GM23338 (cell line): ENCODE results near the gene NRDE2. TPM values are rescaled to one million over a fixed set of nuclear protein-coding genes. Genes with fewer than 3 reads are reported as not detected.

Experiments used
- ATAC-seq: fragments of 200-7000 bp; cut with Tn5 transposase; 3 replicates; pipeline ENCODE4 v1.9.1; 2020
- DNase-seq: peaks from one replicate; pipeline ENCODE4 v3.0.0-alpha.2; 2015; ENCODE audit warnings: low spot score
- H2AFZ ChIP-seq: fragments of 200-600 bp; sonication (generic); 2 replicates; pipeline ENCODE4 v1.8.0; 2016; ENCODE audit warnings: antibody characterized with exemption, mild to moderate bottlenecking, moderate library complexity
- H3F3A ChIP-seq: fragments of 200-600 bp; sonication (generic); replicated peaks from 2 replicates; pipeline ENCODE4 v1.8.0; 2017; ENCODE audit warnings: antibody characterized with exemption, mixed run types, low read depth
- H3K27ac ChIP-seq: fragments of 200-600 bp; sonication (generic); 2 replicates; pipeline ENCODE4 v1.6.1; 2016; ENCODE audit warnings: low read depth
- H3K27me3 ChIP-seq: fragments of 200-600 bp; sonication (generic); 2 replicates; pipeline ENCODE4 v1.8.0; 2016; ENCODE audit warnings: mild to moderate bottlenecking, mixed run types, moderate library complexity; ENCODE audit not compliant: insufficient read depth
- H3K36me3 ChIP-seq: fragments of 200-600 bp; sonication (generic); 2 replicates; pipeline ENCODE4 v1.8.0; 2016; ENCODE audit warnings: mild to moderate bottlenecking; ENCODE audit not compliant: insufficient read depth
- H3K4me1 ChIP-seq: fragments of 200-600 bp; sonication (generic); 2 replicates; pipeline ENCODE4 v1.8.0; 2016; ENCODE audit warnings: mild to moderate bottlenecking, moderate library complexity; ENCODE audit not compliant: insufficient read depth
- H3K4me2 ChIP-seq: fragments of 200-600 bp; sonication (generic); 2 replicates; pipeline ENCODE4 v1.7.1; 2017; ENCODE audit warnings: mixed run types
- H3K4me3 ChIP-seq: fragments of 200-600 bp; sonication (generic); 2 replicates; pipeline ENCODE4 v1.6.1; 2016; ENCODE audit warnings: mixed run types
- H3K79me2 ChIP-seq: fragments of 200-600 bp; sonication (generic); replicated peaks from 2 replicates; pipeline ENCODE4 v1.8.0; 2017; ENCODE audit warnings: mild to moderate bottlenecking; ENCODE audit not compliant: insufficient read depth
- H3K9me2 ChIP-seq: fragments of 200-600 bp; sonication (generic); 2 replicates; pipeline ENCODE4 v1.8.0; 2017; ENCODE audit not compliant: insufficient read depth
- H4K20me1 ChIP-seq: fragments of 200-600 bp; sonication (generic); replicated peaks from 2 replicates; pipeline ENCODE4 v1.8.0; 2017; ENCODE audit warnings: mild to moderate bottlenecking; ENCODE audit not compliant: insufficient read depth
- H3K27ac Mint-ChIP-seq: 2 replicates; pipeline ENCODE4 v1.8.0; 2020; ENCODE audit warnings: inconsistent platforms, mild to moderate bottlenecking, moderate library complexity, mixed read lengths
- H3K27me3 Mint-ChIP-seq: 3 replicates; pipeline ENCODE4 v1.8.0; 2022; ENCODE audit warnings: low read depth, mild to moderate bottlenecking, moderate library complexity, mixed read lengths, inconsistent platforms; ENCODE audit not compliant: insufficient read depth, poor library complexity
- H3K36me3 Mint-ChIP-seq: 3 replicates; pipeline ENCODE4 v1.8.0; 2021; ENCODE audit warnings: low read depth, mild to moderate bottlenecking, inconsistent platforms, moderate library complexity, mixed read lengths
- H3K4me1 Mint-ChIP-seq: 3 replicates; pipeline ENCODE4 v1.8.0; 2020; ENCODE audit warnings: mild to moderate bottlenecking, inconsistent platforms, mixed read lengths
- H3K4me3 Mint-ChIP-seq: 3 replicates; pipeline ENCODE4 v1.8.0; 2021; ENCODE audit warnings: moderate library complexity, mild to moderate bottlenecking, inconsistent platforms, mixed read lengths
- H3K9me3 Mint-ChIP-seq: 3 replicates; pipeline ENCODE4 v1.8.0; 2020; ENCODE audit warnings: moderate library complexity, mild to moderate bottlenecking, inconsistent platforms, mixed read lengths
- ETS1 ChIP-seq: IDR thresholded peaks from 2 replicates; pipeline ENCODE4 v1.6.1; 2016; ENCODE audit warnings: antibody characterized with exemption
- EZH2phosphoT487 ChIP-seq: fragments of 200-600 bp; sonication (generic); IDR thresholded peaks from one replicate; pipeline ENCODE4 v1.8.1; 2018; ENCODE audit warnings: antibody characterized with exemption; ENCODE audit not compliant: unreplicated experiment
- JUNB ChIP-seq: IDR thresholded peaks from one replicate; pipeline ENCODE4 v1.6.1; 2016; ENCODE audit warnings: antibody characterized with exemption; ENCODE audit not compliant: unreplicated experiment
- NANOG ChIP-seq: IDR thresholded peaks from 2 replicates; pipeline ENCODE4 v1.6.1; 2016; ENCODE audit warnings: antibody characterized with exemption, borderline replicate concordance
- STAT1 ChIP-seq: IDR thresholded peaks from one replicate; pipeline ENCODE4 v1.6.1; 2016; ENCODE audit warnings: antibody characterized with exemption; ENCODE audit not compliant: unreplicated experiment
- ZNF462 ChIP-seq: fragments of 250-450 bp; sonication (Bioruptor Pico); IDR thresholded peaks from 2 replicates; pipeline ENCODE4 v1.5.0; 2020; ENCODE audit warnings: mild to moderate bottlenecking, moderate library complexity
- polyA plus RNA-seq: library from polyadenylated mRNA; unstranded; fragments of >200 nt; fragmentation: Nextera tagmentation; extraction: Ambion mirVana; gene quantifications from 2 replicates; pipeline ENCODE4 v1.2.1, GENCODE V29; 2016
- total RNA-seq: library from RNA; depleted of rRNA; stranded (reverse); fragments of >200 nt; shearing (Covaris generic); gene quantifications from 2 replicates; pipeline ENCODE4 v1.2.3, GENCODE V29; 2014
- TF ChIP-seq, protein P1 (sequence below), 2 experiments: fragments of 200-600 bp in 1 of 2; sonication (generic) in 1 of 2; conservative IDR thresholded peaks; 2 replicates each; pipeline versions ENCODE4 v1.5.1 to v1.6.1; 2016 to 2017; ENCODE audit warnings: antibody characterized with exemption in 2 of 2, low read depth in 2 of 2, mild to moderate bottlenecking in 2 of 2, moderate library complexity in 1 of 2

The NRDE2 gene
- total and polyA plus RNA-seq, 2 experiments from 2014 or later = 9.8 to 20.6 TPM

DNA sequence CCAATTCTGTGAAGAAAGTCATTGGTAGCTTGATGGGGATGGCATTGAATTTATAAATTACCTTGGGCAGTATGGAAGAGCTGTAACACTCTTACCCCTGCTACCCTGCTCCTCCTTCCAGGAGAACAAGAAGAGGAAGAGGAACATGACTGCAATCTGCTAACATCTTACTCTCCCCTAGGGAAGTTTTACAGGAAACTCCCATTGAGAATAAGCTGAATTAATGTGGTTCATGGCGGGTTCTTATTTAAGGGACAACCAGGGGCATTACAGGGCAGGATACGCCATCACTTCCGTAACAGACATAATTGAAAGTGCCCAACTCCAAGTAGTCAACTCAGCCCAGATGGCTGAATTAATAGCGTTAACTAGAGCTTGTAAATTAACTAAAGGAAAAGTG lies 84.8 kb downstream of the NRDE2 start (continued):
- TF ChIP-seq ZNF462 (CRISPR knock-in tag) (no peak), ETS1 (no peak), NANOG (no peak), JUNB (no peak)
- TF ChIP-seq, protein P1, sequence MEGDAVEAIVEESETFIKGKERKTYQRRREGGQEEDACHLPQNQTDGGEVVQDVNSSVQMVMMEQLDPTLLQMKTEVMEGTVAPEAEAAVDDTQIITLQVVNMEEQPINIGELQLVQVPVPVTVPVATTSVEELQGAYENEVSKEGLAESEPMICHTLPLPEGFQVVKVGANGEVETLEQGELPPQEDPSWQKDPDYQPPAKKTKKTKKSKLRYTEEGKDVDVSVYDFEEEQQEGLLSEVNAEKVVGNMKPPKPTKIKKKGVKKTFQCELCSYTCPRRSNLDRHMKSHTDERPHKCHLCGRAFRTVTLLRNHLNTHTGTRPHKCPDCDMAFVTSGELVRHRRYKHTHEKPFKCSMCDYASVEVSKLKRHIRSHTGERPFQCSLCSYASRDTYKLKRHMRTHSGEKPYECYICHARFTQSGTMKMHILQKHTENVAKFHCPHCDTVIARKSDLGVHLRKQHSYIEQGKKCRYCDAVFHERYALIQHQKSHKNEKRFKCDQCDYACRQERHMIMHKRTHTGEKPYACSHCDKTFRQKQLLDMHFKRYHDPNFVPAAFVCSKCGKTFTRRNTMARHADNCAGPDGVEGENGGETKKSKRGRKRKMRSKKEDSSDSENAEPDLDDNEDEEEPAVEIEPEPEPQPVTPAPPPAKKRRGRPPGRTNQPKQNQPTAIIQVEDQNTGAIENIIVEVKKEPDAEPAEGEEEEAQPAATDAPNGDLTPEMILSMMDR (conservative IDR thresholded peaks at IDR 0.05; ENCODE audit: low read depth in 2 of 2) = no peak

- ATAC-seq = no peak
- H3K4me3 ChIP-seq = no peak overlapping the region
- H3K4me2 ChIP-seq = no peak overlapping the region
- no peaks in the 10 kb centered on the region for H3K36me3 ChIP-seq
- H3K27me3 Mint-ChIP-seq = peaks cover 4% of the 10 kb centered on the region
- H3K36me3 Mint-ChIP-seq = peaks cover 30% of the 10 kb centered on the region
- H2AFZ ChIP-seq = no peak overlapping the region
- no peaks in the 10 kb centered on the region for H4K20me1 ChIP-seq
- no peaks in the 10 kb centered on the region for H3F3A ChIP-seq
- no peaks in the 10 kb centered on the region for H3K4me1 ChIP-seq
- no peak for DNase-seq
- H3K27ac ChIP-seq = no peak overlapping the region
- no peak overlapping the region for H3K27ac Mint-ChIP-seq
- H3K4me1 Mint-ChIP-seq = no peaks in the 10 kb centered on the region
- H3K9me2 ChIP-seq = no peaks in the 10 kb centered on the region
- no peaks in the 10 kb centered on the region for H3K27me3 ChIP-seq
- H3K9me3 Mint-ChIP-seq = peaks cover 47% of the 10 kb centered on the region
- no peak overlapping the region for H3K4me3 Mint-ChIP-seq
- H3K79me2 ChIP-seq = no peaks in the 10 kb centered on the region
- TF ChIP-seq ZNF462 (CRISPR knock-in tag) (no peak), STAT1 (no peak), EZH2phosphoT487 (no peak)
Measured at GRCh38 chr14:90242444-90242843, 89.3 kb downstream of the NRDE2 start.
